Measurements from ENCODE around the gene LGALS9. TPM values are rescaled to one million over a fixed set of nuclear protein-coding genes. Genes with fewer than 3 reads are reported as not detected.

The LGALS9 gene
- total and polyA plus RNA-seq, 2 experiments from 2014 or later = 0.48 to 0.73 TPM

GRCh38 chr17:27598337-27599050 lies 32.5 kb upstream of the LGALS9 start:
- no peak overlapping the region for H3K4me3 Mint-ChIP-seq
- no peak overlapping the region for H3K4me2 ChIP-seq
- no peak overlapping the region for H2AFZ ChIP-seq
- no peak for DNase-seq (ENCODE audit: low spot score)
- no peaks in the 10 kb centered on the region; the same call in 2 of the 3 replicates for H3K9me3 Mint-ChIP-seq
- no peaks in the 10 kb centered on the region for H3F3A ChIP-seq (replicated peaks; ENCODE audit: low read depth)
- no peak overlapping the region for H3K4me3 ChIP-seq
- peaks cover 12% of the 10 kb centered on the region for H3K4me1 Mint-ChIP-seq
- H3K27me3 ChIP-seq (ENCODE audit: insufficient read depth) = no peaks in the 10 kb centered on the region
- H3K9me2 ChIP-seq (ENCODE audit: insufficient read depth) = no peaks in the 10 kb centered on the region
- H3K79me2 ChIP-seq (replicated peaks; ENCODE audit: insufficient read depth) = no peaks in the 10 kb centered on the region
- H3K27ac ChIP-seq (ENCODE audit: low read depth) = no peak overlapping the region
- no peak for TF ChIP-seq POLR2AphosphoS5 (IDR thresholded peaks at IDR 0.05; ENCODE audit: low read depth)
- peak in 1 of 2 experiments; percentile 18; a peak in 1 of 4 replicates for TF ChIP-seq CTCF (conservative IDR thresholded peaks at IDR 0.05; ENCODE audit: low read depth in 2 of 2)
- no peak for TF ChIP-seq NANOG (IDR thresholded peaks at IDR 0.05; ENCODE audit: borderline replicate concordance)
- H3K36me3 ChIP-seq (ENCODE audit: insufficient read depth) = no peaks in the 10 kb centered on the region; the same call in 1 of the 2 replicates
- ATAC-seq = no peak
- H3K36me3 Mint-ChIP-seq (ENCODE audit: low read depth) = peaks cover 22% of the 10 kb centered on the region
- peaks cover 6% of the 10 kb centered on the region for H3K27me3 Mint-ChIP-seq (ENCODE audit: insufficient read depth, low read depth, poor library complexity)
- H3K27ac Mint-ChIP-seq = peak overlapping the region; percentile 7; the same call in 1 of the 2 replicates
- no peaks in the 10 kb centered on the region for H4K20me1 ChIP-seq (replicated peaks; ENCODE audit: insufficient read depth)
- peaks cover 5% of the 10 kb centered on the region; the same call in 1 of the 2 replicates for H3K4me1 ChIP-seq (ENCODE audit: insufficient read depth)

DNA sequence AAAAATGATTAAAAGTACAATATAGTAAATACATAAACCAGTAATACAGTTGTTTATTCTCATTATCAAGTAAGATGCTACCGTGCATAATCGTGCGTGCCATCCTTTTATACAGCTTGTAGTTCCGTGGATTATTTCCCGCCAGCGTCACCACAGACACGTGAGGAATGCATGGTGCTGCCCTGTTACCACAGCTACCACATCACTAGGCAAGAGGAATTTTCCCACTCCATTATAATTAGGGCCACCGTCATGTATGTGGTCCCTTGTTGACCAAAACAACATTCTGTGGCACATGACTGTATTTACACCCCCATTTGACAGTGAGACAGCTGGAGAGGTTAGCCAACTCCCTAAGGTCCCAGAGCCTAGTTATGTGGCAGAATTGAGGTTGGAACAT lies 30.5 kb upstream of the LGALS9 start:
- no peaks in the 10 kb centered on the region; the same call in 1 of the 2 replicates for H3K36me3 ChIP-seq (ENCODE audit: insufficient read depth)
- DNase-seq (ENCODE audit: low spot score) = no peak
- Mint-ChIP-seq H3K4me3 (no peak overlapping the region), H3K36me3 (ENCODE audit: low read depth) (peaks cover 26% of the 10 kb centered on the region), H3K4me1 (peaks cover 12% of the 10 kb centered on the region), H3K27me3 (ENCODE audit: insufficient read depth, low read depth, poor library complexity) (peaks cover 7% of the 10 kb centered on the region), H3K9me3 (no peaks in the 10 kb centered on the region; the same call in 2 of the 3 replicates), H3K27ac (no peak overlapping the region)
- peaks cover 5% of the 10 kb centered on the region; the same call in 1 of the 2 replicates for H3K4me1 ChIP-seq (ENCODE audit: insufficient read depth)
- no peak overlapping the region for H3K27ac ChIP-seq (ENCODE audit: low read depth)
- no peaks in the 10 kb centered on the region for H3F3A ChIP-seq (replicated peaks; ENCODE audit: low read depth)
- H3K4me2 ChIP-seq = no peak overlapping the region
- H3K27me3 ChIP-seq (ENCODE audit: insufficient read depth) = no peaks in the 10 kb centered on the region
- no peaks in the 10 kb centered on the region for H3K9me2 ChIP-seq (ENCODE audit: insufficient read depth)
- ATAC-seq = no peak
- TF ChIP-seq CTCF (conservative IDR thresholded peaks at IDR 0.05; ENCODE audit: low read depth in 2 of 2) = no peak
- TF ChIP-seq ETS1 (IDR thresholded peaks at IDR 0.05) = no peak
- TF ChIP-seq, protein P1, sequence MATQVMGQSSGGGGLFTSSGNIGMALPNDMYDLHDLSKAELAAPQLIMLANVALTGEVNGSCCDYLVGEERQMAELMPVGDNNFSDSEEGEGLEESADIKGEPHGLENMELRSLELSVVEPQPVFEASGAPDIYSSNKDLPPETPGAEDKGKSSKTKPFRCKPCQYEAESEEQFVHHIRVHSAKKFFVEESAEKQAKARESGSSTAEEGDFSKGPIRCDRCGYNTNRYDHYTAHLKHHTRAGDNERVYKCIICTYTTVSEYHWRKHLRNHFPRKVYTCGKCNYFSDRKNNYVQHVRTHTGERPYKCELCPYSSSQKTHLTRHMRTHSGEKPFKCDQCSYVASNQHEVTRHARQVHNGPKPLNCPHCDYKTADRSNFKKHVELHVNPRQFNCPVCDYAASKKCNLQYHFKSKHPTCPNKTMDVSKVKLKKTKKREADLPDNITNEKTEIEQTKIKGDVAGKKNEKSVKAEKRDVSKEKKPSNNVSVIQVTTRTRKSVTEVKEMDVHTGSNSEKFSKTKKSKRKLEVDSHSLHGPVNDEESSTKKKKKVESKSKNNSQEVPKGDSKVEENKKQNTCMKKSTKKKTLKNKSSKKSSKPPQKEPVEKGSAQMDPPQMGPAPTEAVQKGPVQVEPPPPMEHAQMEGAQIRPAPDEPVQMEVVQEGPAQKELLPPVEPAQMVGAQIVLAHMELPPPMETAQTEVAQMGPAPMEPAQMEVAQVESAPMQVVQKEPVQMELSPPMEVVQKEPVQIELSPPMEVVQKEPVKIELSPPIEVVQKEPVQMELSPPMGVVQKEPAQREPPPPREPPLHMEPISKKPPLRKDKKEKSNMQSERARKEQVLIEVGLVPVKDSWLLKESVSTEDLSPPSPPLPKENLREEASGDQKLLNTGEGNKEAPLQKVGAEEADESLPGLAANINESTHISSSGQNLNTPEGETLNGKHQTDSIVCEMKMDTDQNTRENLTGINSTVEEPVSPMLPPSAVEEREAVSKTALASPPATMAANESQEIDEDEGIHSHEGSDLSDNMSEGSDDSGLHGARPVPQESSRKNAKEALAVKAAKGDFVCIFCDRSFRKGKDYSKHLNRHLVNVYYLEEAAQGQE (IDR thresholded peaks at IDR 0.05; ENCODE audit: unreplicated experiment) = no peak
- TF ChIP-seq EZH2 (IDR thresholded peaks at IDR 0.05; ENCODE audit: low read depth, unreplicated experiment) = no peak
- TF ChIP-seq STAT1 (IDR thresholded peaks at IDR 0.05; ENCODE audit: unreplicated experiment) = no peak
- no peak for TF ChIP-seq POLR2AphosphoS5 (IDR thresholded peaks at IDR 0.05; ENCODE audit: low read depth)
- TF ChIP-seq ZNF331 (CRISPR knock-in tag; IDR thresholded peaks at IDR 0.05; ENCODE audit: low read depth) = no peak
- no peak for TF ChIP-seq NANOG (IDR thresholded peaks at IDR 0.05; ENCODE audit: borderline replicate concordance)
- TF ChIP-seq CREB1 (CRISPR knock-in tag; IDR thresholded peaks at IDR 0.05; ENCODE audit: low read depth) = no peak
- TF ChIP-seq ZNF114 (CRISPR knock-in tag; IDR thresholded peaks at IDR 0.05) = no peak
- no peaks in the 10 kb centered on the region for H3K79me2 ChIP-seq (replicated peaks; ENCODE audit: insufficient read depth)
- H4K20me1 ChIP-seq (replicated peaks; ENCODE audit: insufficient read depth) = no peaks in the 10 kb centered on the region
- no peak overlapping the region for H2AFZ ChIP-seq
- no peak overlapping the region for H3K4me3 ChIP-seq
